Measurements from ENCODE around the gene MRTFB.

MRTFB gene

DNA sequence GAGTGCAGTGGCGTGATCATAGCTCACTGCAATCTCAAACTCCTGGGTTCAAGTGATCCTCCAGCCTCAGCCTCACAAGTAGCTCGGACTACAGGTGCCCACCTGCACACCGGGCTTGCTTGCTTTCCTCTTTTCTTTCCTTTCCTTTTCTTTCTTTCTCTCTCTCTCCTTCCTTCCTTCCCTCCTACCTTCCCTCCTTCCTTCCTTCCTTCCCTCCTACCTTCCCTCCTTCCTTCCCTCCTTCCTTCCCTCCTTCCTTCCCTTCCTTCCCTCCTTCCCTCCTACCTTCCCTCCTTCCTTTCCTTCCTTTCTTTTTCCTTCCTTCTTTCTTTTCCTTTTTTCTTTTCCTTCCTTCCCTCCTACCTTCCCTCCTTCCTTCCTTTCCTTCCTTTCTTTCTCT, 225.5 kb downstream of the MRTFB start:
- H3K27me3 ChIP-seq (replicated peaks; ENCODE audit: insufficient read depth, low read length): no peaks in the 10 kb centered on the region
- H2AFZ ChIP-seq (ENCODE audit: low read length): no peak overlapping the region
- DNase-seq: no peak
- no peaks in the 10 kb centered on the region for H3K9me3 ChIP-seq (replicated peaks; ENCODE audit: insufficient read depth, low read length)
- H3K4me3 ChIP-seq (ENCODE audit: low read length): no peak overlapping the region
- H3K79me2 ChIP-seq (ENCODE audit: low read length): no peaks in the 10 kb centered on the region
- no peaks in the 10 kb centered on the region for H3K4me1 ChIP-seq (ENCODE audit: low read length)
- H3F3A ChIP-seq (ENCODE audit: insufficient read depth, low read length): peaks cover 5% of the 10 kb centered on the region
- no peaks in the 10 kb centered on the region for H4K20me1 ChIP-seq (ENCODE audit: insufficient read depth, low read length)
- H3K9me2 ChIP-seq (replicated peaks; ENCODE audit: insufficient read depth, low read length): no peaks in the 10 kb centered on the region
- H3K9ac ChIP-seq (ENCODE audit: low read length): no peak overlapping the region
- TF ChIP-seq, protein P1, sequence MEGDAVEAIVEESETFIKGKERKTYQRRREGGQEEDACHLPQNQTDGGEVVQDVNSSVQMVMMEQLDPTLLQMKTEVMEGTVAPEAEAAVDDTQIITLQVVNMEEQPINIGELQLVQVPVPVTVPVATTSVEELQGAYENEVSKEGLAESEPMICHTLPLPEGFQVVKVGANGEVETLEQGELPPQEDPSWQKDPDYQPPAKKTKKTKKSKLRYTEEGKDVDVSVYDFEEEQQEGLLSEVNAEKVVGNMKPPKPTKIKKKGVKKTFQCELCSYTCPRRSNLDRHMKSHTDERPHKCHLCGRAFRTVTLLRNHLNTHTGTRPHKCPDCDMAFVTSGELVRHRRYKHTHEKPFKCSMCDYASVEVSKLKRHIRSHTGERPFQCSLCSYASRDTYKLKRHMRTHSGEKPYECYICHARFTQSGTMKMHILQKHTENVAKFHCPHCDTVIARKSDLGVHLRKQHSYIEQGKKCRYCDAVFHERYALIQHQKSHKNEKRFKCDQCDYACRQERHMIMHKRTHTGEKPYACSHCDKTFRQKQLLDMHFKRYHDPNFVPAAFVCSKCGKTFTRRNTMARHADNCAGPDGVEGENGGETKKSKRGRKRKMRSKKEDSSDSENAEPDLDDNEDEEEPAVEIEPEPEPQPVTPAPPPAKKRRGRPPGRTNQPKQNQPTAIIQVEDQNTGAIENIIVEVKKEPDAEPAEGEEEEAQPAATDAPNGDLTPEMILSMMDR (IDR thresholded peaks at IDR 0.05; ENCODE audit: low read length): no peak
- no peak for TF ChIP-seq EZH2 (optimal IDR thresholded peaks at IDR 0.05; ENCODE audit: low read depth, low read length)
- no peak overlapping the region for H3K27ac ChIP-seq (ENCODE audit: low read length)
- H3K36me3 ChIP-seq (replicated peaks; ENCODE audit: insufficient read depth, low read length): no peaks in the 10 kb centered on the region
- no peak overlapping the region for H3K4me2 ChIP-seq (ENCODE audit: low read depth, low read length)

DNA sequence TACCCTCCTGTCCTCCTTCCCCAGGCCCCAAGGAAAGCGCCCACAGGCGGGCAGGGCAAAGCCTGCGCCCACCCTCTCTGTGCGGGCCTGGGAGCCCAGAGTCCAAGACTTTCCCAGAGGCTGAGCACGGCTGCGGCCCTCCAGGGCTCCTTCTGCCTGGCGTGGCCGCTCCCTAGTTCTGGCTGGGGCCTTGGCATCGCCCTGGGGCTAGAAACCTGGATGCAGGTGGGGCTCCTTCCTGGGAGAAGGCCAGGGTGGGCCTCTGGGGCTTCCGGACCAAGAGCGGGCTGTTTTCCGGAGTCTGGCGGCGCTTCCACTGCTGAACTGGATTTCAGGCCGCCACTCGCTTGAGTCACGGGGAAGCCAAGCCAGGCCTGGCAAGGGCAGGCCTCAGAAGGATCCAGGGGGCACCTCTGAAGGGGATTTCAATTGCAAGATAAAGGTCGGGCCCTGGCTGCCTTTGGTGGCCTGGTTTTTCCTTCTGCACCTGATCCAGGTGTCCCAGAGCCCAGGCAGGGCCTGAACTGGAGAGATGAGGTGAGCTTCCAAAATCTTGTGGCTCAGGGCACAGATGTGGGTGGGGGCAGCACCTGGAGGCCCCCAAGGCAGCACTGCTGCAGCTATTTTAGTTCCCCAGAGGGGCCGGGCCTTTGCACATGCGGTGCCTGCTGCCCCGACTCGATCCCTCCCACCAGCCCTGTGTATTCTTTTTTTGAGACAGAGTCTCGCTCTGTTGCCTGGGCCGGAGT, 227.4 kb downstream of the MRTFB start:
- Histone ChIP-seq H3K27ac (ENCODE audit: low read length) (no peak overlapping the region), H3K9me2 (replicated peaks; ENCODE audit: insufficient read depth, low read length) (no peaks in the 10 kb centered on the region), H3K4me1 (ENCODE audit: low read length) (no peaks in the 10 kb centered on the region), H4K20me1 (ENCODE audit: insufficient read depth, low read length) (no peaks in the 10 kb centered on the region), H3K9ac (ENCODE audit: low read length) (no peak overlapping the region), H3K27me3 (replicated peaks; ENCODE audit: insufficient read depth, low read length) (no peaks in the 10 kb centered on the region), H3K4me2 (ENCODE audit: low read depth, low read length) (no peak overlapping the region), H3K4me3 (ENCODE audit: low read length) (no peak overlapping the region), H3K36me3 (replicated peaks; ENCODE audit: insufficient read depth, low read length) (no peaks in the 10 kb centered on the region), H3K79me2 (ENCODE audit: low read length) (peaks cover 14% of the 10 kb centered on the region), H2AFZ (ENCODE audit: low read length) (no peak overlapping the region), H3K9me3 (replicated peaks; ENCODE audit: insufficient read depth, low read length) (no peaks in the 10 kb centered on the region), H3F3A (ENCODE audit: insufficient read depth, low read length) (peaks cover 5% of the 10 kb centered on the region)
- DNase-seq: no peak
- TF ChIP-seq EZH2 (optimal IDR thresholded peaks at IDR 0.05; ENCODE audit: low read depth, low read length) (no peak), EZH2phosphoT487 (IDR thresholded peaks at IDR 0.05; ENCODE audit: low read length) (no peak)
- TF ChIP-seq, protein P1 (IDR thresholded peaks at IDR 0.05; ENCODE audit: low read length): no peak

DNA sequence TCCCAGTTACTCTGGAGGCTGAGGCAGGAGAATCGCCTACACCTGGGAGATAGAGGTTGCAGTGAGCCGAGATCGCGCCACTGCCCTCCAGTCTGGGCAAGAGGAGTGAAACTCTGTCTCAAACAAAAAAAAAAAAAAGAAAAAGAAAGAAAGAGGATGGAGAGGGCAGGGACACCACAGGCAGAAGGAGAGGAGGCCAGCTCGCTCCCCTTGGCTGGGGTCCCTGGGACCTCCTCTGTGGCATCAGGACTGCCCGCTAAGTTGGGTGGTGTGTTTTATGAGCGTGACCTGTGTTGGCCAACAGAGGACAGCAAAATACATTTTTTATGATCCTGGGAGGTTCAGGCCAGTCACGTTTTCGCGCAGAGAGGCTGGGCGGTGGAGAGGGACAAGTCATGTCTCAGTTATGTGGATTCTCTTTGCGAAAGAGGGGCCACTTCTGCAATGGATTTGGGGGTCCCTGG, 229.6 kb downstream of the MRTFB start:
- Histone ChIP-seq H3K79me2 (ENCODE audit: low read length) (peaks cover 36% of the 10 kb centered on the region), H3K9me3 (replicated peaks; ENCODE audit: insufficient read depth, low read length) (no peaks in the 10 kb centered on the region), H3K4me3 (ENCODE audit: low read length) (peak overlapping the region; percentile 62), H3F3A (ENCODE audit: insufficient read depth, low read length) (peaks cover 5% of the 10 kb centered on the region), H3K36me3 (replicated peaks; ENCODE audit: insufficient read depth, low read length) (no peaks in the 10 kb centered on the region), H3K27me3 (replicated peaks; ENCODE audit: insufficient read depth, low read length) (no peaks in the 10 kb centered on the region), H3K27ac (ENCODE audit: low read length) (peak overlapping the region; percentile 44; the same call in 1 of the 2 replicates), H2AFZ (ENCODE audit: low read length) (peak overlapping the region; percentile 54), H3K4me2 (ENCODE audit: low read depth, low read length) (peak overlapping the region; percentile 97), H4K20me1 (ENCODE audit: insufficient read depth, low read length) (no peaks in the 10 kb centered on the region), H3K4me1 (ENCODE audit: low read length) (no peaks in the 10 kb centered on the region), H3K9me2 (replicated peaks; ENCODE audit: insufficient read depth, low read length) (no peaks in the 10 kb centered on the region), H3K9ac (ENCODE audit: low read length) (peak overlapping the region; percentile 43; the same call in 1 of the 2 replicates)
- peak; percentile 86 for DNase-seq
- TF ChIP-seq, protein P1 (IDR thresholded peaks at IDR 0.05; ENCODE audit: low read length): peak; percentile 80
- TF ChIP-seq EZH2phosphoT487 (IDR thresholded peaks at IDR 0.05; ENCODE audit: low read length): no peak
